Hepatocyte (in vitro differentiated cells): Measurements from ENCODE around the gene LRRIQ4. TPM values are rescaled to one million over a fixed set of nuclear protein-coding genes. Genes with fewer than 3 reads are reported as not detected.

Experiments
- DNase-seq: peaks from one replicate; pipeline ENCODE4 v3.0.0-alpha.2; 2016; ENCODE audit warnings: low spot score
- H2AFZ ChIP-seq: fragments of 200-600 bp; sonication (generic); 2 replicates; pipeline ENCODE4 v1.6.0; 2016; ENCODE audit warnings: antibody characterized with exemption, mild to moderate bottlenecking
- H3K27ac ChIP-seq: fragments of 200-600 bp; sonication (generic); 2 replicates; pipeline ENCODE4 v1.5.1; 2016; ENCODE audit warnings: mild to moderate bottlenecking
- H3K27me3 ChIP-seq: fragments of 200-600 bp; sonication (generic); 2 replicates; pipeline ENCODE4 v1.6.1; 2016
- H3K36me3 ChIP-seq: fragments of 200-600 bp; sonication (generic); replicated peaks from 2 replicates; pipeline ENCODE4 v1.5.1; 2016; ENCODE audit warnings: low read depth; ENCODE audit not compliant: insufficient read depth
- H3K4me1 ChIP-seq: fragments of 200-600 bp; sonication (generic); 2 replicates; pipeline ENCODE4 v1.5.1; 2016; ENCODE audit warnings: mild to moderate bottlenecking, moderate library complexity; ENCODE audit not compliant: insufficient read depth
- H3K4me2 ChIP-seq: fragments of 200-600 bp; sonication (generic); 2 replicates; pipeline ENCODE4 v1.6.0; 2016
- H3K4me3 ChIP-seq: fragments of 200-600 bp; sonication (generic); 2 replicates; pipeline ENCODE4 v1.5.1; 2016; ENCODE audit warnings: mild to moderate bottlenecking
- H3K79me2 ChIP-seq: fragments of 200-600 bp; sonication (generic); 2 replicates; pipeline ENCODE4 v1.6.0; 2017; ENCODE audit warnings: mild to moderate bottlenecking
- H3K9me2 ChIP-seq: fragments of 200-600 bp; sonication (generic); replicated peaks from 2 replicates; pipeline ENCODE4 v1.6.0; 2017; ENCODE audit warnings: mild to moderate bottlenecking; ENCODE audit not compliant: insufficient read depth
- H3K9me3 ChIP-seq: fragments of 200-600 bp; sonication (generic); 2 replicates; pipeline ENCODE4 v1.5.1; 2016; ENCODE audit warnings: low read depth, mild to moderate bottlenecking
- H4K20me1 ChIP-seq: fragments of 200-600 bp; sonication (generic); 2 replicates; pipeline ENCODE4 v1.6.0; 2016; ENCODE audit warnings: mild to moderate bottlenecking; ENCODE audit not compliant: insufficient read depth, poor library complexity, severe bottlenecking
- EZH2 ChIP-seq: fragments of 200-600 bp; sonication (generic); IDR thresholded peaks from 2 replicates; pipeline ENCODE4 v1.6.1; 2016; ENCODE audit warnings: antibody characterized with exemption, mild to moderate bottlenecking, borderline replicate concordance
- EZH2phosphoT487 ChIP-seq: fragments of 200-600 bp; sonication (generic); IDR thresholded peaks from one replicate; pipeline ENCODE4 v1.6.1; 2018; ENCODE audit warnings: antibody characterized with exemption, mild to moderate bottlenecking, low read depth, moderate library complexity; ENCODE audit not compliant: unreplicated experiment, severe bottlenecking
- WGBS: methylation state at CpG from one replicate; pipeline ENCODE4 v1.1.6; 2016; ENCODE audit warnings: low lambda C conversion rate; ENCODE audit errors: missing lambda C conversion rate; 5-methylcytosine and 5-hydroxymethylcytosine counted together
- polyA plus RNA-seq: library from polyadenylated mRNA; unstranded; fragments of >200 nt; fragmentation: Nextera tagmentation; extraction: Ambion mirVana; gene quantifications from 2 replicates; pipeline ENCODE4 v1.2.1, GENCODE V29; 2016
- total RNA-seq: library from RNA; depleted of rRNA; stranded (reverse); fragments of >200 nt; gene quantifications from 2 replicates; pipeline ENCODE4 v1.2.3, GENCODE V29; 2014
- TF ChIP-seq, protein P1 (sequence below): fragments of 200-600 bp; sonication (generic); IDR thresholded peaks from 2 replicates; pipeline ENCODE4 v1.5.1; 2016; ENCODE audit warnings: antibody characterized with exemption, mild to moderate bottlenecking; ENCODE audit not compliant: poor library complexity

The LRRIQ4 gene
- total and polyA plus RNA-seq, 2 experiments from 2014 or later: not detected

DNA sequence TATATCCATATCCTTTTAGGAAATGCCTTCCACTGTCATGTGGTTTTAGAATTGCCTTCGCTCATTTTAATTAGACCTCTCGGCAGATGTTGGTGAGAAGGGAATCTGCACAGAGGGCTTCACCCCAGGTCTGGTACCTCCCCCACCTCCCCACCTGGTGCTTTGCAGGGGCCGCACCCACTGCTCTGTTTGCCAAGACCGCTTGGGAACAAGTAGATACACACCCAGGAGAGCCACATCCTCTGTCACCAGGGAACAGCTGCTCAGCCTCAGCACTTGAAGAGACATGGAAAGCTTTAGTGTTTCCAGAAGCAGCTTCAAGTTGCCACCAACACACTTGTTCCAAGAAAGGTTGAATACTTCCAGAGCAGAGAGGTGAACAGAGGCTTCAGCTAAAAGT, 35.2 kb downstream of the LRRIQ4 start:
- no peak for DNase-seq
- H3K27ac ChIP-seq: no peak overlapping the region
- no peaks in the 10 kb centered on the region for H3K9me2 ChIP-seq
- 76% methylated on average over 4 of the region's 4 CpGs for WGBS
- H3K36me3 ChIP-seq: no peaks in the 10 kb centered on the region
- no peak overlapping the region for H3K4me2 ChIP-seq
- H3K9me3 ChIP-seq: no peaks in the 10 kb centered on the region
- H4K20me1 ChIP-seq: no peaks in the 10 kb centered on the region
- H3K4me3 ChIP-seq: no peak overlapping the region
- no peaks in the 10 kb centered on the region for H3K79me2 ChIP-seq
- no peaks in the 10 kb centered on the region for H3K27me3 ChIP-seq
- no peaks in the 10 kb centered on the region for H3K4me1 ChIP-seq
- TF ChIP-seq EZH2phosphoT487 (no peak), EZH2 (no peak)
- TF ChIP-seq, protein P1, sequence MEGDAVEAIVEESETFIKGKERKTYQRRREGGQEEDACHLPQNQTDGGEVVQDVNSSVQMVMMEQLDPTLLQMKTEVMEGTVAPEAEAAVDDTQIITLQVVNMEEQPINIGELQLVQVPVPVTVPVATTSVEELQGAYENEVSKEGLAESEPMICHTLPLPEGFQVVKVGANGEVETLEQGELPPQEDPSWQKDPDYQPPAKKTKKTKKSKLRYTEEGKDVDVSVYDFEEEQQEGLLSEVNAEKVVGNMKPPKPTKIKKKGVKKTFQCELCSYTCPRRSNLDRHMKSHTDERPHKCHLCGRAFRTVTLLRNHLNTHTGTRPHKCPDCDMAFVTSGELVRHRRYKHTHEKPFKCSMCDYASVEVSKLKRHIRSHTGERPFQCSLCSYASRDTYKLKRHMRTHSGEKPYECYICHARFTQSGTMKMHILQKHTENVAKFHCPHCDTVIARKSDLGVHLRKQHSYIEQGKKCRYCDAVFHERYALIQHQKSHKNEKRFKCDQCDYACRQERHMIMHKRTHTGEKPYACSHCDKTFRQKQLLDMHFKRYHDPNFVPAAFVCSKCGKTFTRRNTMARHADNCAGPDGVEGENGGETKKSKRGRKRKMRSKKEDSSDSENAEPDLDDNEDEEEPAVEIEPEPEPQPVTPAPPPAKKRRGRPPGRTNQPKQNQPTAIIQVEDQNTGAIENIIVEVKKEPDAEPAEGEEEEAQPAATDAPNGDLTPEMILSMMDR: no peak
- no peak overlapping the region for H2AFZ ChIP-seq

DNA sequence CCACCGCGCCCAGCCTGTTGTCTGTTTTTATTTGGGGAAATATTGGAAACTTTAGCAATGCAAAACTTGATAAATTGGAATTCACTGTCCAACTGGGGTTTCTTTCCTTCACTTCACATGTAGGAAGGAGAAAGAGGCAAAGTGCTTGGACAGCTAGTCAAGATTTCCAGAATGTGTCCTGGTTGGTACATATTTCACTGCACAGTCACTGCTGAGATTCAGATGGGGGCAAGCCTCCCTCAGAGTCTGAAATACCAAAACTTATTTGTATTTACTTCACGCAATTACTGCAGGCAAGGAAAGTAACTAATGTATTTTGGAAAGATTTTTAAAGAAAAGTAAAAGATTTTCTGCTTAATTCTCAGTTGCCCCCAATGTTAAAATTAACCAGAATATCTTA, 36.1 kb downstream of the LRRIQ4 start:
- Histone ChIP-seq H3K4me1 (no peaks in the 10 kb centered on the region), H3K27ac (no peak overlapping the region), H3K4me2 (no peak overlapping the region), H3K27me3 (no peaks in the 10 kb centered on the region), H3K36me3 (no peaks in the 10 kb centered on the region), H3K79me2 (no peaks in the 10 kb centered on the region), H3K4me3 (no peak overlapping the region), H4K20me1 (no peaks in the 10 kb centered on the region), H3K9me2 (no peaks in the 10 kb centered on the region), H2AFZ (no peak overlapping the region), H3K9me3 (no peaks in the 10 kb centered on the region)
- DNase-seq: no peak
- 97% methylated on average over 3 of the region's 3 CpGs for WGBS
- TF ChIP-seq, protein P1: no peak
- TF ChIP-seq EZH2: no peak
- TF ChIP-seq EZH2phosphoT487: no peak

DNA sequence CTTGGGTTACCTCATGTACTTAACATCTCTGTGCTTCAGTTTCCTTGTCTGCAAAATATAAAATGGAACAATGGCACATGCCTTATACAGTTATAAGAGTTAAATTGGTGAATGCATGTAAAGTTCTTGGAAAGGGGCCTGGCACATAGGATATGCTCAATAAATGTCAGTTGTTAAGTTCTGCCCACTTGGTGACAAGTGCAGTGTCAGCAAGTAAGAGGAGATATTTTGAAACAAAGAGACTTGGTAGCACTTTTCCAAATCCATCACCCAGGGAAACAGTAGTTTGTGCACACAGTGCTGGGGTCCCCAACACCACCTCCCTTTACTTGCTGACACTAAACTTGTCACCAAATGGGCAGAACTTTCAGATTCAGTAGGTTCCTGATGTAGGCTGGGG, 37.9 kb downstream of the LRRIQ4 start:
- no peaks in the 10 kb centered on the region for H3K36me3 ChIP-seq
- H2AFZ ChIP-seq: no peak overlapping the region
- DNase-seq: no peak
- no peaks in the 10 kb centered on the region for H3K79me2 ChIP-seq
- H3K4me2 ChIP-seq: no peak overlapping the region
- no peaks in the 10 kb centered on the region for H3K4me1 ChIP-seq
- no peak overlapping the region for H3K27ac ChIP-seq
- no peaks in the 10 kb centered on the region for H3K9me3 ChIP-seq
- H3K27me3 ChIP-seq: no peaks in the 10 kb centered on the region
- H3K4me3 ChIP-seq: no peak overlapping the region
- TF ChIP-seq, protein P1: no peak
- no peak for TF ChIP-seq EZH2
- no peak for TF ChIP-seq EZH2phosphoT487
- no peaks in the 10 kb centered on the region for H3K9me2 ChIP-seq
- no peaks in the 10 kb centered on the region for H4K20me1 ChIP-seq

DNA sequence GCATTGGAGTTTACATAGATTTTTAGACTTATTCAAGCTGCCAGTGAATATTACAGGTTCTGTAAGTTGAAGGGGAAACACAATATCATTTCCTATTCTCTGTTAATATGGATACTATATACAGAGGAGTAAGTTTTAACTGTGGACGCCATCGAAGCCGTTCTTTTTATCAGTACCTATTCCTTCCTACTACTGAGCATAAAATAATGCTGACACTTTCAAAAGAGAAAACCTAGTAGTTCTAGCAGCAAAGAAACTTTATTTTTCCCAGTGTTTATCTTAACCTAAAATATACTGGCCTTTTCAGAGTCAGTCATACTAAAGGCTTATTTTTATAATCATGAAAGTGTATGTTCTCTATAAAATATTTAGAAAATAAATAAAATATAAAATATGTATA, 42.8 kb downstream of the LRRIQ4 start:
- Histone ChIP-seq H2AFZ (no peak overlapping the region), H3K4me1 (no peaks in the 10 kb centered on the region), H3K9me2 (no peaks in the 10 kb centered on the region), H4K20me1 (no peaks in the 10 kb centered on the region), H3K27me3 (no peaks in the 10 kb centered on the region), H3K4me2 (no peak overlapping the region), H3K36me3 (no peaks in the 10 kb centered on the region), H3K79me2 (no peaks in the 10 kb centered on the region), H3K4me3 (no peak overlapping the region), H3K9me3 (no peaks in the 10 kb centered on the region), H3K27ac (no peak overlapping the region)
- TF ChIP-seq EZH2 (no peak), EZH2phosphoT487 (no peak)
- TF ChIP-seq, protein P1: no peak
- no peak for DNase-seq
- 93% methylated on average over 3 of the region's 3 CpGs for WGBS
